NCI-H345 (cell line): ENCODE data around the gene RXRA.

Experiments used
- DNase-seq: peaks from one replicate; lab custom pipeline; 2025; lab: John Stamatoyannopoulos, UW

RXRA gene

GRCh38 chr9:134368571-134368970 is 42.3 kb downstream of the RXRA start:
- DNase-seq, result no peak

- DNase-seq, result no peak
Observed at GRCh38 chr9:134369416-134370212, 43.4 kb downstream of the RXRA start.

- no peak for DNase-seq
Observed at GRCh38 chr9:134370213-134370492, 43.9 kb downstream of the RXRA start.

GRCh38 chr9:134370638-134371037 is 44.4 kb downstream of the RXRA start:
- no peak for DNase-seq

- DNase-seq, result no peak
Observed at GRCh38 chr9:134371731-134372130, 45.5 kb downstream of the RXRA start.

- DNase-seq, result no peak
Observed at GRCh38 chr9:134372581-134373267, 46.5 kb downstream of the RXRA start.

GRCh38 chr9:134373269-134373668 is 47.0 kb downstream of the RXRA start:
- no peak for DNase-seq

GRCh38 chr9:134373953-134374300 is 47.7 kb downstream of the RXRA start:
- no peak for DNase-seq

- DNase-seq, result no peak
Observed at GRCh38 chr9:134374301-134375010, 48.2 kb downstream of the RXRA start.

GRCh38 chr9:134375011-134375390 is 48.7 kb downstream of the RXRA start:
- DNase-seq, result no peak

- DNase-seq, result no peak
Observed at GRCh38 chr9:134375430-134376385, 49.5 kb downstream of the RXRA start.

GRCh38 chr9:134376386-134377142 is 50.3 kb downstream of the RXRA start:
- DNase-seq, result no peak

- no peak for DNase-seq
Observed at GRCh38 chr9:134377143-134377484, 50.9 kb downstream of the RXRA start.

GRCh38 chr9:134377976-134378375 is 51.7 kb downstream of the RXRA start:
- DNase-seq, result no peak

- DNase-seq, result peak; percentile 64
Observed at GRCh38 chr9:134378901-134379338, 52.7 kb downstream of the RXRA start.

- DNase-seq, result no peak
Observed at GRCh38 chr9:134379831-134380365, 53.6 kb downstream of the RXRA start.

- no peak for DNase-seq
Observed at GRCh38 chr9:134380542-134381271, 54.5 kb downstream of the RXRA start.

GRCh38 chr9:134381272-134381661 is 55.0 kb downstream of the RXRA start:
- no peak for DNase-seq

GRCh38 chr9:134381671-134382516 is 55.6 kb downstream of the RXRA start:
- no peak for DNase-seq

- no peak for DNase-seq
Observed at GRCh38 chr9:134382733-134383132, 56.5 kb downstream of the RXRA start.
